Ovary (tissue), 3 donors: Measurements from ENCODE around the gene ABCC11.

Experiments
- EP300 ChIP-seq: sonication (generic); formaldehyde crosslinking; IDR thresholded peaks from one replicate; pipeline ENCODE4 v1.6.1; 2017; ENCODE audit warnings: antibody characterized with exemption
- POLR2A ChIP-seq: fragments of 450-650 bp; IDR thresholded peaks from one replicate; pipeline ENCODE4 v1.6.1; 2017; ENCODE audit warnings: antibody characterized with exemption, mild to moderate bottlenecking, moderate library complexity
- TF ChIP-seq, protein P1 (sequence below), 3 donors: fragments of 450-650 bp in 2 of 3; fragments of 200-600 bp in 1 of 3; IDR thresholded peaks; one replicate each; pipeline versions ENCODE4 v1.5.1 to v1.8.0; 2016 to 2022; ENCODE audit warnings: antibody characterized with exemption in 3 of 3, mild to moderate bottlenecking in 1 of 3
- donor health status: DM: no; HTN: no; CAD: no.

DNA sequence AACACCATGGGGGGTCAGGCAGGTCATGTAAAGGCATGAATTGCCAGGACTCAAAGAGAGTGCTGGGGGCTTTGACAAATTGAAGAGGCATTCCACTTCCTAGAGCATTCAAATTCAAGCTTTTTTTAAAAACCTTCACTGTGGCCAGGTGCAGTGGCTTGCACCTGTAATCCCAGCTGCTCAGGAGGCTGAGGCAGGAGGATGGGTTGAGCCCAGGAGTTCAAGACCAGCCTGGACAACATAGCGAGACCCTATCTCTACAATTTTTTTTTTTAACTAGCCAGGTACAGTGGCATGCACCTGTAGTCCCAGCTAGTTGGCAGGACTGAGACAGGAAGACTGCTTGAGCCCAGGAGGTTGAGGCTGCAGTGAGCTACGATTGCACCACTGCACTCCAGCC is 108.8 kb downstream of the ABCC11 start:
- TF ChIP-seq, protein P1, sequence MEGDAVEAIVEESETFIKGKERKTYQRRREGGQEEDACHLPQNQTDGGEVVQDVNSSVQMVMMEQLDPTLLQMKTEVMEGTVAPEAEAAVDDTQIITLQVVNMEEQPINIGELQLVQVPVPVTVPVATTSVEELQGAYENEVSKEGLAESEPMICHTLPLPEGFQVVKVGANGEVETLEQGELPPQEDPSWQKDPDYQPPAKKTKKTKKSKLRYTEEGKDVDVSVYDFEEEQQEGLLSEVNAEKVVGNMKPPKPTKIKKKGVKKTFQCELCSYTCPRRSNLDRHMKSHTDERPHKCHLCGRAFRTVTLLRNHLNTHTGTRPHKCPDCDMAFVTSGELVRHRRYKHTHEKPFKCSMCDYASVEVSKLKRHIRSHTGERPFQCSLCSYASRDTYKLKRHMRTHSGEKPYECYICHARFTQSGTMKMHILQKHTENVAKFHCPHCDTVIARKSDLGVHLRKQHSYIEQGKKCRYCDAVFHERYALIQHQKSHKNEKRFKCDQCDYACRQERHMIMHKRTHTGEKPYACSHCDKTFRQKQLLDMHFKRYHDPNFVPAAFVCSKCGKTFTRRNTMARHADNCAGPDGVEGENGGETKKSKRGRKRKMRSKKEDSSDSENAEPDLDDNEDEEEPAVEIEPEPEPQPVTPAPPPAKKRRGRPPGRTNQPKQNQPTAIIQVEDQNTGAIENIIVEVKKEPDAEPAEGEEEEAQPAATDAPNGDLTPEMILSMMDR (IDR thresholded peaks at IDR 0.05) = no peak
- TF ChIP-seq POLR2A = no peak
- no peak for TF ChIP-seq EP300
